HepG2 (cell line): Measurements from ENCODE around the gene ATXN7L3. TPM values are rescaled to one million over a fixed set of nuclear protein-coding genes. Genes with fewer than 3 reads are reported as not detected.

ENCODE experiments used
- PRMT3 ChIP-seq: sonication (generic); formaldehyde crosslinking; IDR thresholded peaks from 2 replicates; pipeline ENCODE4 v1.8.1; 2022; ENCODE audit warnings: low read depth, mild to moderate bottlenecking, moderate library complexity, missing genetic modification reagents, borderline replicate concordance
- SAP130 ChIP-seq: IDR thresholded peaks from 2 replicates; pipeline ENCODE4 v1.6.1; 2016; ENCODE audit warnings: low read depth
- TCF12 ChIP-seq, 2 experiments: fragments of 450-650 bp in 1 of 2; sonication (generic) in 1 of 2; formaldehyde crosslinking in 1 of 2; IDR thresholded peaks; 2 replicates each; pipeline versions ENCODE4 v1.6.1 to v1.8.0; 2017 to 2022; ENCODE audit warnings: antibody characterized with exemption in 1 of 2, mild to moderate bottlenecking in 1 of 2, missing genetic modification reagents in 1 of 2, moderate library complexity in 1 of 2
- U2AF1 ChIP-seq: fragments of 200-400 bp; formaldehyde crosslinking; optimal IDR thresholded peaks from 2 replicates; pipeline ENCODE3; 2017; ENCODE audit warnings: mild to moderate bottlenecking, low read depth, low read length
- ZBTB8A ChIP-seq: sonication (generic); formaldehyde crosslinking; IDR thresholded peaks from 2 replicates; pipeline ENCODE4 v1.4.0; 2020; ENCODE audit warnings: mild to moderate bottlenecking, low read depth, missing genetic modification reagents, borderline replicate concordance
- ZFP62 ChIP-seq: sonication (generic); formaldehyde crosslinking; IDR thresholded peaks from 2 replicates; pipeline ENCODE4 v1.4.0; 2020; ENCODE audit warnings: missing genetic modification reagents
- ZNF234 ChIP-seq: sonication (generic); formaldehyde crosslinking; conservative IDR thresholded peaks from 2 replicates; pipeline ENCODE4 v1.5.1; 2020; ENCODE audit warnings: mild to moderate bottlenecking, missing genetic modification reagents
- polyA plus RNA-seq, 8 experiments: library from polyadenylated mRNA; depleted of rRNA in 3 of 8; stranded (reverse) in 7 of 8; unstranded in 1 of 8; fragments of >200 nt; fragmentation: Illumina TruSeq in 4 of 8; extraction: Trizol in 4 of 8; gene quantifications; 2 replicates each; pipeline versions ENCODE4 v1.2.1 to v1.2.3, GENCODE V29; 2011 to 2016; ENCODE audit warnings: low read depth in 4 of 8, missing spikeins in 1 of 8, mixed read lengths in 1 of 8; ENCODE audit not compliant: insufficient read depth in 1 of 8
- total RNA-seq, 5 experiments: library from RNA; depleted of rRNA; stranded (reverse); fragments of >200 nt; fragmentation: Illumina TruSeq; extraction: Trizol; gene quantifications; 2 replicates each; pipeline ENCODE4 v1.2.3, GENCODE V29; 2016; ENCODE audit warnings: low read depth in 1 of 5
- TF ChIP-seq, protein P1 (sequence below): sonication (generic); formaldehyde crosslinking; IDR thresholded peaks from 2 replicates; pipeline ENCODE4 v1.4.0; 2020; ENCODE audit warnings: missing genetic modification reagents, borderline replicate concordance
- TF ChIP-seq, protein P2 (sequence below): sonication (generic); formaldehyde crosslinking; IDR thresholded peaks from 2 replicates; pipeline ENCODE4 v1.4.0; 2020; ENCODE audit warnings: missing genetic modification reagents
- TF ChIP-seq, protein P3 (sequence below): sonication (generic); formaldehyde crosslinking; IDR thresholded peaks from 2 replicates; pipeline ENCODE4 v1.4.0; 2020; ENCODE audit warnings: missing genetic modification reagents, borderline replicate concordance
- TF ChIP-seq, protein P4 (sequence below): fragments of 450-650 bp; IDR thresholded peaks from 2 replicates; pipeline ENCODE4 v1.6.1; 2016
- TF ChIP-seq, protein P5 (sequence below): sonication (generic); formaldehyde crosslinking; IDR thresholded peaks from 2 replicates; pipeline ENCODE4 v1.8.1; 2022; ENCODE audit warnings: mild to moderate bottlenecking, missing genetic modification reagents

Gene ATXN7L3
- total and polyA plus RNA-seq, 2 of the 13 experiments (the other 11 are each of a cell fraction or from before 2014, with no cell fraction given) = 44.5 to 59.1 TPM

DNA sequence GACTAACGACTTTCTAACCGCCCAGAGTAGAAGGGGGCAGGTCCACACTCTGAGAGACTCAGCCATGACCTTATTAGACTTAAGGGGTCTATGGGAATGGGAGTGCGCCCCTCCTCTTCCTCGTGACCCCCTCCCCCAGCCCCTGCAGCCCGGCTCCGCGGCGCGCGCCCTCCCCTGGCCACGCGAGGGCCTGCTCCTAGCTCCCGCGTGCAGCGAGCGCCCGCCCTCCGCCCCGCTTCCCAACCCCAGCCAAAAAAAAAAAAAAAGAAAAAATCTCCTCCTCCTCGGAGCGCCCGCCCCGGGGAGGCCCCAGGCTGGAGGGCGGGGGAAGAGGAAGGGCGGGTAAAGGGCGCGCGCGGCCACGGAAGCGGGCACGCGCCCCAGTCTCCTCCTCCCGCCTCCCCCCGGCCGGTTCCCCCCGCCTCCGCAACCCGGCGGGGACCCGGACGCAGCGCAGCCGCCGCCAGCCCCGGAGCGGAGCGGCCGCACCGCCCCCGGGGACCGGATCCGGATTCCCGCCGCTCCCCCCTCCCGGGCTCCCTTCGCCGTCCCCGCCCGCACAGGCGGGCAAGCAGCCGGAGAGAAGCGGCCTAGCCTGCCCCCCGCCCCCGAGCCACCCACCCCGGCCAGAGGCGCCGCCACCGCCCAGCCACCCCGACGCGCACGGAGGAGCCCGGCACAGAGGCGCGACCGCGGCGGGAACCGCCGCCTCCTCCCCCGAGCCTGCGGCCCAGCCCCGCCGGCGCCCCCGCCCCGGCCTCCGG lies 18.8 kb upstream of the ATXN7L3 start (continued):
- TF ChIP-seq, protein P1, sequence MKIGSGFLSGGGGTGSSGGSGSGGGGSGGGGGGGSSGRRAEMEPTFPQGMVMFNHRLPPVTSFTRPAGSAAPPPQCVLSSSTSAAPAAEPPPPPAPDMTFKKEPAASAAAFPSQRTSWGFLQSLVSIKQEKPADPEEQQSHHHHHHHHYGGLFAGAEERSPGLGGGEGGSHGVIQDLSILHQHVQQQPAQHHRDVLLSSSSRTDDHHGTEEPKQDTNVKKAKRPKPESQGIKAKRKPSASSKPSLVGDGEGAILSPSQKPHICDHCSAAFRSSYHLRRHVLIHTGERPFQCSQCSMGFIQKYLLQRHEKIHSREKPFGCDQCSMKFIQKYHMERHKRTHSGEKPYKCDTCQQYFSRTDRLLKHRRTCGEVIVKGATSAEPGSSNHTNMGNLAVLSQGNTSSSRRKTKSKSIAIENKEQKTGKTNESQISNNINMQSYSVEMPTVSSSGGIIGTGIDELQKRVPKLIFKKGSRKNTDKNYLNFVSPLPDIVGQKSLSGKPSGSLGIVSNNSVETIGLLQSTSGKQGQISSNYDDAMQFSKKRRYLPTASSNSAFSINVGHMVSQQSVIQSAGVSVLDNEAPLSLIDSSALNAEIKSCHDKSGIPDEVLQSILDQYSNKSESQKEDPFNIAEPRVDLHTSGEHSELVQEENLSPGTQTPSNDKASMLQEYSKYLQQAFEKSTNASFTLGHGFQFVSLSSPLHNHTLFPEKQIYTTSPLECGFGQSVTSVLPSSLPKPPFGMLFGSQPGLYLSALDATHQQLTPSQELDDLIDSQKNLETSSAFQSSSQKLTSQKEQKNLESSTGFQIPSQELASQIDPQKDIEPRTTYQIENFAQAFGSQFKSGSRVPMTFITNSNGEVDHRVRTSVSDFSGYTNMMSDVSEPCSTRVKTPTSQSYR (CRISPR knock-in tag) = peak; percentile 82; the same call in 1 of the 2 replicates
- no peak for TF ChIP-seq TCF12 (IDR thresholded peaks at IDR 0.05)
- no peak for TF ChIP-seq TCF12 (CRISPR knock-in tag; IDR thresholded peaks at IDR 0.05)
- TF ChIP-seq, protein P2, sequence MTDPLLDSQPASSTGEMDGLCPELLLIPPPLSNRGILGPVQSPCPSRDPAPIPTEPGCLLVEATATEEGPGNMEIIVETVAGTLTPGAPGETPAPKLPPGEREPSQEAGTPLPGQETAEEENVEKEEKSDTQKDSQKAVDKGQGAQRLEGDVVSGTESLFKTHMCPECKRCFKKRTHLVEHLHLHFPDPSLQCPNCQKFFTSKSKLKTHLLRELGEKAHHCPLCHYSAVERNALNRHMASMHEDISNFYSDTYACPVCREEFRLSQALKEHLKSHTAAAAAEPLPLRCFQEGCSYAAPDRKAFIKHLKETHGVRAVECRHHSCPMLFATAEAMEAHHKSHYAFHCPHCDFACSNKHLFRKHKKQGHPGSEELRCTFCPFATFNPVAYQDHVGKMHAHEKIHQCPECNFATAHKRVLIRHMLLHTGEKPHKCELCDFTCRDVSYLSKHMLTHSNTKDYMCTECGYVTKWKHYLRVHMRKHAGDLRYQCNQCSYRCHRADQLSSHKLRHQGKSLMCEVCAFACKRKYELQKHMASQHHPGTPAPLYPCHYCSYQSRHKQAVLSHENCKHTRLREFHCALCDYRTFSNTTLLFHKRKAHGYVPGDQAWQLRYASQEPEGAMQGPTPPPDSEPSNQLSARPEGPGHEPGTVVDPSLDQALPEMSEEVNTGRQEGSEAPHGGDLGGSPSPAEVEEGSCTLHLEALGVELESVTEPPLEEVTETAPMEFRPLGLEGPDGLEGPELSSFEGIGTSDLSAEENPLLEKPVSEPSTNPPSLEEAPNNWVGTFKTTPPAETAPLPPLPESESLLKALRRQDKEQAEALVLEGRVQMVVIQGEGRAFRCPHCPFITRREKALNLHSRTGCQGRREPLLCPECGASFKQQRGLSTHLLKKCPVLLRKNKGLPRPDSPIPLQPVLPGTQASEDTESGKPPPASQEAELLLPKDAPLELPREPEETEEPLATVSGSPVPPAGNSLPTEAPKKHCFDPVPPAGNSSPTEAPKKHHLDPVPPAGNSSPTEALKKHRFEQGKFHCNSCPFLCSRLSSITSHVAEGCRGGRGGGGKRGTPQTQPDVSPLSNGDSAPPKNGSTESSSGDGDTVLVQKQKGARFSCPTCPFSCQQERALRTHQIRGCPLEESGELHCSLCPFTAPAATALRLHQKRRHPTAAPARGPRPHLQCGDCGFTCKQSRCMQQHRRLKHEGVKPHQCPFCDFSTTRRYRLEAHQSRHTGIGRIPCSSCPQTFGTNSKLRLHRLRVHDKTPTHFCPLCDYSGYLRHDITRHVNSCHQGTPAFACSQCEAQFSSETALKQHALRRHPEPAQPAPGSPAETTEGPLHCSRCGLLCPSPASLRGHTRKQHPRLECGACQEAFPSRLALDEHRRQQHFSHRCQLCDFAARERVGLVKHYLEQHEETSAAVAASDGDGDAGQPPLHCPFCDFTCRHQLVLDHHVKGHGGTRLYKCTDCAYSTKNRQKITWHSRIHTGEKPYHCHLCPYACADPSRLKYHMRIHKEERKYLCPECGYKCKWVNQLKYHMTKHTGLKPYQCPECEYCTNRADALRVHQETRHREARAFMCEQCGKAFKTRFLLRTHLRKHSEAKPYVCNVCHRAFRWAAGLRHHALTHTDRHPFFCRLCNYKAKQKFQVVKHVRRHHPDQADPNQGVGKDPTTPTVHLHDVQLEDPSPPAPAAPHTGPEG (CRISPR knock-in tag) = no peak; the same call in 1 of the 2 replicates
- no peak for TF ChIP-seq ZNF234 (CRISPR knock-in tag)
- TF ChIP-seq, protein P3, sequence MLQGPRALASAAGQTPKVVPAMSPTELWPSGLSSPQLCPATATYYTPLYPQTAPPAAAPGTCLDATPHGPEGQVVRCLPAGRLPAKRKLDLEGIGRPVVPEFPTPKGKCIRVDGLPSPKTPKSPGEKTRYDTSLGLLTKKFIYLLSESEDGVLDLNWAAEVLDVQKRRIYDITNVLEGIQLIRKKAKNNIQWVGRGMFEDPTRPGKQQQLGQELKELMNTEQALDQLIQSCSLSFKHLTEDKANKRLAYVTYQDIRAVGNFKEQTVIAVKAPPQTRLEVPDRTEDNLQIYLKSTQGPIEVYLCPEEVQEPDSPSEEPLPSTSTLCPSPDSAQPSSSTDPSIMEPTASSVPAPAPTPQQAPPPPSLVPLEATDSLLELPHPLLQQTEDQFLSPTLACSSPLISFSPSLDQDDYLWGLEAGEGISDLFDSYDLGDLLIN (CRISPR knock-in tag) = no peak
- TF ChIP-seq, protein P4, sequence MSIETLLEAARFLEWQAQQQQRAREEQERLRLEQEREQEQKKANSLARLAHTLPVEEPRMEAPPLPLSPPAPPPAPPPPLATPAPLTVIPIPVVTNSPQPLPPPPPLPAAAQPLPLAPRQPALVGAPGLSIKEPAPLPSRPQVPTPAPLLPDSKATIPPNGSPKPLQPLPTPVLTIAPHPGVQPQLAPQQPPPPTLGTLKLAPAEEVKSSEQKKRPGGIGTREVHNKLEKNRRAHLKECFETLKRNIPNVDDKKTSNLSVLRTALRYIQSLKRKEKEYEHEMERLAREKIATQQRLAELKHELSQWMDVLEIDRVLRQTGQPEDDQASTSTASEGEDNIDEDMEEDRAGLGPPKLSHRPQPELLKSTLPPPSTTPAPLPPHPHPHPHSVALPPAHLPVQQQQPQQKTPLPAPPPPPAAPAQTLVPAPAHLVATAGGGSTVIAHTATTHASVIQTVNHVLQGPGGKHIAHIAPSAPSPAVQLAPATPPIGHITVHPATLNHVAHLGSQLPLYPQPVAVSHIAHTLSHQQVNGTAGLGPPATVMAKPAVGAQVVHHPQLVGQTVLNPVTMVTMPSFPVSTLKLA = peak; percentile 47; the same call in 1 of the 2 replicates
- peak; percentile 77 for TF ChIP-seq SAP130
- TF ChIP-seq ZBTB8A (CRISPR knock-in tag) = no peak
- no peak for TF ChIP-seq U2AF1
- TF ChIP-seq, protein P5, sequence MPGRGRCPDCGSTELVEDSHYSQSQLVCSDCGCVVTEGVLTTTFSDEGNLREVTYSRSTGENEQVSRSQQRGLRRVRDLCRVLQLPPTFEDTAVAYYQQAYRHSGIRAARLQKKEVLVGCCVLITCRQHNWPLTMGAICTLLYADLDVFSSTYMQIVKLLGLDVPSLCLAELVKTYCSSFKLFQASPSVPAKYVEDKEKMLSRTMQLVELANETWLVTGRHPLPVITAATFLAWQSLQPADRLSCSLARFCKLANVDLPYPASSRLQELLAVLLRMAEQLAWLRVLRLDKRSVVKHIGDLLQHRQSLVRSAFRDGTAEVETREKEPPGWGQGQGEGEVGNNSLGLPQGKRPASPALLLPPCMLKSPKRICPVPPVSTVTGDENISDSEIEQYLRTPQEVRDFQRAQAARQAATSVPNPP (CRISPR knock-in tag) = no peak
- TF ChIP-seq ZFP62 (CRISPR knock-in tag) = no peak
- TF ChIP-seq PRMT3 (CRISPR knock-in tag) = no peak
